NCI-H446 (cell line): ENCODE data around the gene NFS1.
"Not testable (repeated sequence)": the region's sequence is repeated elsewhere in the genome, so short reads cannot be mapped to it uniquely, and the experiment has no call there.

Experiments
- DNase-seq, 2 experiments: peaks; one replicate each; lab custom pipeline; 2025; lab: John Stamatoyannopoulos, UW

NFS1 gene

GRCh38 chr20:35699127-35699956 is at the start of gene NFS1, which contains the start of gene ROMO1:
Gene NFS1, minus strand, starts transcription at chr20:35699352. Its CDS starts 64 bp downstream, at chr20:35699288.
Gene ROMO1, plus strand, starts transcription at chr20:35699405. Its CDS starts 228 bp downstream, at chr20:35699633.
- peak; percentile 74 to 90 for DNase-seq

GRCh38 chr20:35744492-35744841 is 45.3 kb upstream of the NFS1 start:
- not testable (repeated sequence) for DNase-seq

- no peak for DNase-seq
Observed at GRCh38 chr20:35743693-35744491, 44.7 kb upstream of the NFS1 start.

GRCh38 chr20:35742741-35743523 is 43.8 kb upstream of the NFS1 start:
- DNase-seq: no peak

GRCh38 chr20:35741892-35742740 is 43.0 kb upstream of the NFS1 start, which contains the start of gene RBM39:
Gene RBM39, minus strand, starts transcription at chr20:35742260. Its CDS starts 1,386 bp downstream, at chr20:35740874.
- DNase-seq: peak; percentile 100

GRCh38 chr20:35739294-35740163 is 40.4 kb upstream of the NFS1 start:
- DNase-seq: no peak

GRCh38 chr20:35738410-35739179 is 39.4 kb upstream of the NFS1 start:
- no peak for DNase-seq

GRCh38 chr20:35737865-35738333 is 38.7 kb upstream of the NFS1 start:
- no peak for DNase-seq

- DNase-seq: no peak
Observed at GRCh38 chr20:35735826-35736470, 36.8 kb upstream of the NFS1 start.

GRCh38 chr20:35734777-35735649 is 35.9 kb upstream of the NFS1 start:
- no peak for DNase-seq

- DNase-seq: no peak
Observed at GRCh38 chr20:35734374-35734773, 35.2 kb upstream of the NFS1 start.

- no peak for DNase-seq
Observed at GRCh38 chr20:35732644-35732982, 33.5 kb upstream of the NFS1 start.

GRCh38 chr20:35731862-35732643 is 32.9 kb upstream of the NFS1 start:
- no peak for DNase-seq

GRCh38 chr20:35731469-35731788 is 32.3 kb upstream of the NFS1 start:
- no peak for DNase-seq

GRCh38 chr20:35730583-35731468 is 31.7 kb upstream of the NFS1 start:
- no peak for DNase-seq
